ENCODE measurements around the gene PMS1. TPM values are rescaled to one million over a fixed set of nuclear protein-coding genes. Genes with fewer than 3 reads are reported as not detected.
"Not testable (repeated sequence)": the region's sequence is repeated elsewhere in the genome, so short reads cannot be mapped to it uniquely, and the experiment has no call there.

Gene PMS1
- total and polyA plus RNA-seq, 2 donors from 2014 or later: 6.9 to 23.5 TPM

- TF ChIP-seq CTCF (IDR thresholded peaks at IDR 0.05; ENCODE audit: borderline replicate concordance, extremely low read depth, insufficient read depth): no peak
- H3K4me1 ChIP-seq (ENCODE audit: control insufficient read depth in 2 of 3, insufficient read depth in 2 of 3, low read depth in 1 of 3, low read length in 3 of 3): peaks cover 0 to 4% (median 0%) of the 10 kb centered on the region in 3 donors
- DNase-seq (peak in 1 of 5 donors; percentile 9), FAIRE-seq (no peak)
- no peaks in the 10 kb centered on the region for H3K9me3 ChIP-seq (ENCODE audit: control insufficient read depth in 2 of 3, insufficient read depth in 1 of 3, low read length in 3 of 3)
- H3K9ac ChIP-seq (ENCODE audit: low read length in 3 of 3): no peak overlapping the region
- intact Hi-C loops (cut with DNase I): no loop called here
- H3K27ac ChIP-seq (ENCODE audit: low read depth in 2 of 2, low read length in 2 of 2): no peak overlapping the region
- no peaks in the 10 kb centered on the region for H3K27me3 ChIP-seq (ENCODE audit: control insufficient read depth, insufficient read depth, low read length)
- H3K36me3 ChIP-seq (ENCODE audit: control insufficient read depth in 2 of 3, insufficient read depth in 3 of 3, low read length in 3 of 3): no peaks in the 10 kb centered on the region
- H3K4me3 ChIP-seq (ENCODE audit: low read length in 3 of 3): no peak overlapping the region
These were observed 96.2 kb downstream of the PMS1 start for GRCh38 chr2:189880429-189880828.

- Histone ChIP-seq H3K4me3 (ENCODE audit: low read length in 3 of 3) (no peak overlapping the region), H3K4me1 (ENCODE audit: control insufficient read depth in 2 of 3, insufficient read depth in 2 of 3, low read depth in 1 of 3, low read length in 3 of 3) (peaks cover 0 to 4% (median 0%) of the 10 kb centered on the region in 3 donors), H3K27ac (ENCODE audit: low read depth in 2 of 2, low read length in 2 of 2) (no peak overlapping the region), H3K9ac (ENCODE audit: low read length in 3 of 3) (no peak overlapping the region), H3K27me3 (ENCODE audit: control insufficient read depth, insufficient read depth, low read length) (no peaks in the 10 kb centered on the region), H3K9me3 (ENCODE audit: control insufficient read depth in 2 of 3, insufficient read depth in 1 of 3, low read length in 3 of 3) (no peaks in the 10 kb centered on the region), H3K36me3 (ENCODE audit: control insufficient read depth in 2 of 3, insufficient read depth in 3 of 3, low read length in 3 of 3) (no peaks in the 10 kb centered on the region)
- no peak for FAIRE-seq
- intact Hi-C loops (cut with DNase I): no loop called here
- peak in 2 of 5 donors; percentile 83 for DNase-seq
- TF ChIP-seq CTCF (IDR thresholded peaks at IDR 0.05; ENCODE audit: borderline replicate concordance, extremely low read depth, insufficient read depth): no peak
These were observed 96.7 kb downstream of the PMS1 start for GRCh38 chr2:189880832-189881492.

GRCh38 chr2:189885368-189885767 is 101.1 kb downstream of the PMS1 start:
- Histone ChIP-seq H3K36me3 (ENCODE audit: control insufficient read depth in 2 of 3, insufficient read depth in 3 of 3, low read length in 3 of 3) (no peaks in the 10 kb centered on the region), H3K9me3 (ENCODE audit: control insufficient read depth in 2 of 3, insufficient read depth in 1 of 3, low read length in 3 of 3) (no peaks in the 10 kb centered on the region), H3K4me1 (ENCODE audit: control insufficient read depth in 2 of 3, insufficient read depth in 2 of 3, low read depth in 1 of 3, low read length in 3 of 3) (peaks cover 0 to 4% (median 0%) of the 10 kb centered on the region in 3 donors), H3K27ac (ENCODE audit: low read depth in 2 of 2, low read length in 2 of 2) (no peak overlapping the region), H3K27me3 (ENCODE audit: control insufficient read depth, insufficient read depth, low read length) (no peaks in the 10 kb centered on the region), H3K9ac (ENCODE audit: low read length in 3 of 3) (no peak overlapping the region), H3K4me3 (ENCODE audit: low read length in 3 of 3) (no peak overlapping the region)
- no peak for DNase-seq
- no peak for FAIRE-seq
- no peak for TF ChIP-seq CTCF (IDR thresholded peaks at IDR 0.05; ENCODE audit: borderline replicate concordance, extremely low read depth, insufficient read depth)
- intact Hi-C loops (cut with DNase I): no loop called here

GRCh38 chr2:189892546-189893294 is 108.5 kb downstream of the PMS1 start:
- H3K4me1 ChIP-seq (ENCODE audit: control insufficient read depth in 2 of 3, insufficient read depth in 2 of 3, low read depth in 1 of 3, low read length in 3 of 3); H3K36me3 ChIP-seq (ENCODE audit: control insufficient read depth in 2 of 3, insufficient read depth in 3 of 3, low read length in 3 of 3); intact Hi-C loops (cut with DNase I); FAIRE-seq; H3K27me3 ChIP-seq (ENCODE audit: control insufficient read depth, insufficient read depth, low read length); DNase-seq; H3K27ac ChIP-seq (ENCODE audit: low read depth in 2 of 2, low read length in 2 of 2); H3K9me3 ChIP-seq (ENCODE audit: control insufficient read depth in 2 of 3, insufficient read depth in 1 of 3, low read length in 3 of 3); H3K9ac ChIP-seq (ENCODE audit: low read length in 3 of 3); H3K4me3 ChIP-seq (ENCODE audit: low read length in 3 of 3): not testable (repeated sequence)
